HG03097 (cell line): ENCODE results near the gene LATS2.
"Not testable (repeated sequence)": the region's sequence is repeated elsewhere in the genome, so short reads cannot be mapped to it uniquely, and the experiment has no call there.

Source experiments
- ATAC-seq: cut with Tn5 transposase; IDR thresholded peaks from one replicate; pipeline ENCODE4 v1.9.1; 2021; ENCODE audit not compliant: unreplicated experiment, low FRiP score

LATS2 gene

GRCh38 chr13:20972731-20973130, 88.7 kb downstream of the LATS2 start:
- no peak for ATAC-seq

- ATAC-seq = no peak
Observed at GRCh38 chr13:20969182-20969581, 92.2 kb downstream of the LATS2 start.

- no peak for ATAC-seq
Observed at GRCh38 chr13:20968745-20969144, 92.6 kb downstream of the LATS2 start.

- ATAC-seq = no peak
Observed at GRCh38 chr13:20967340-20967739, 94.0 kb downstream of the LATS2 start.

- no peak for ATAC-seq
Observed at GRCh38 chr13:20964904-20965303, 96.5 kb downstream of the LATS2 start.

GRCh38 chr13:20961663-20962062, 99.7 kb downstream of the LATS2 start:
- ATAC-seq = not testable (repeated sequence)

- ATAC-seq = no peak
Observed at GRCh38 chr13:20960663-20961309, 100.6 kb downstream of the LATS2 start.

- not testable (repeated sequence) for ATAC-seq
Observed at GRCh38 chr13:20957049-20957620, 104.3 kb downstream of the LATS2 start.

- ATAC-seq = no peak
Observed at GRCh38 chr13:20955496-20955895, 105.9 kb downstream of the LATS2 start.

GRCh38 chr13:20953245-20953931, 108.0 kb downstream of the LATS2 start:
- ATAC-seq = no peak

GRCh38 chr13:20952838-20953237, 108.5 kb downstream of the LATS2 start:
- ATAC-seq = no peak

- ATAC-seq = not testable (repeated sequence)
Observed at GRCh38 chr13:20948001-20948400, 113.4 kb downstream of the LATS2 start.

GRCh38 chr13:20945952-20946383, 115.4 kb downstream of the LATS2 start:
- no peak for ATAC-seq

- no peak for ATAC-seq
Observed at GRCh38 chr13:20942938-20943559, 118.3 kb downstream of the LATS2 start.

- ATAC-seq = not testable (repeated sequence)
Observed at GRCh38 chr13:20940511-20940910, 120.9 kb downstream of the LATS2 start.

GRCh38 chr13:20940083-20940482, 121.3 kb downstream of the LATS2 start:
- ATAC-seq = no peak

GRCh38 chr13:20939662-20940061, 121.7 kb downstream of the LATS2 start:
- ATAC-seq = no peak

GRCh38 chr13:20938302-20938701, 123.1 kb downstream of the LATS2 start:
- ATAC-seq = no peak

GRCh38 chr13:20927596-20928257, 133.7 kb downstream of the LATS2 start:
- no peak for ATAC-seq

- not testable (repeated sequence) for ATAC-seq
Observed at GRCh38 chr13:20925395-20925790, 136.0 kb downstream of the LATS2 start.
